ENCODE data around the gene PSMG4.
A peak's percentile ranks its signal among the peaks of the same experiment; 100 is the strongest.

PSMG4 gene

DNA sequence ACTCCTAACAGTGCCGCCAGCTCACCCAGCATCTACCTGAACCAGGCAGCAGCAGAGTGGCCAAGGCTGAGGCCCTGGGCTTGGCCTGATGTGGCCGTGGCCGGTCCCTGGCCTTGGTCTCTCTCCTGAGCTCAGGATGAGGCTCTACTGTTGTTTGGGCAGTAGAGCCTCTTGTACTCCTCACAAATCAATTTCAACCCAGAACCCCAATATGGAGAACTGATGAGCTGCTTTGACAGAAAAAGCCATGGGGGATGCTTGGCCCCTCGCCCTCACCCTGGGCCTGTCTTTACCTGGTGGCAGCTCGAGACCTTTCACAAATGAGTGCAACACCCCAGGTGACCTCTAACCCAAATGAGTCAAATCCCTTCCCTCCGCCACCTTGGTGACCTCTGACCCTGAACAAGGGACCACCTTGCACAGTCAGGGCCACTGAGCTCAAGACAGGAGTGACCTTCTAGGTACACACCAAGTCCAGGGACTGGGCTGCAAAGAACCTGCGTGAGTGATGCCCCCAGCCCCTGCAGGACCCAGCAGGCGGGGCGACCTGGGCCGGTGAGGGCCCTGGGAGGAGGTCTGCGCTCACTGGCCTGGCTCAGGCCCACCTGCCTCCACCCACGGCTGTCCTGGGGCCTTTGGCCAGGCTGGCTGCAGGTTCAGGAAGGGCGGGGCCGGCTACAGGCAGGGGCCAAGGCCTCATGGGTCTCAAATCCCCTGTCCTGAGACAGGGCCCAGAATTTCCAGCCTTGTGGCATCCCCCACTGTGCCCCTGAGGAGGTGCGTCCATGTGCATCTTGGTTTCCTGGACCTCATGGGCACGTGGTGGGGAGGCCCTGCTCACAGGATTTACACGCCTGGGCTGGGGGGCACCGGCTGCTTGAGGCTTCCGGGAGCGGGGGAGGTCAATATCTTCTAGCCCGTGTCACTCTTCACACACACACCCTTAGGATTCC lies 30.2 kb downstream of the PSMG4 start:
- no peak for DNase-seq (ENCODE audit: low read depth, low spot score)

DNA sequence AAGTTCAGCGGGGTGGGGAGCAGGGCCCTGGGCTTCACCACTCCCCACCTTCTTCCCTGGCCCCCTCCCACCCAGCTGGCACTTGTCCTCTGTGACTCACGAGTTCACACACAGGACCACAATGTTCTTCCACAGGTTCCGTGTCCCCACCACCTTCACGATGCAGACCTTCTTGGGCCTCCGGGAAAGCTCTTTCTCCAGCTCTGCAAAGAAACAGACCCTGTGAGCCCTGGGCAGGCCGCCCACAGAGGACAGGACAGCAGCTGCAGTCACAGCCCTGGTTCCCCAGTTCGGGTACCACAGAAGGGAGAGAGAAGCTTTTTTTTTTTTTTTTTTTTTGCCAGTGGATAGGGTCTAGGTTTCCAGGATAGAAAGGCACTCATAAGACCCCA lies 30.9 kb downstream of the PSMG4 start:
- no peak for DNase-seq (ENCODE audit: low read depth, low spot score)

DNA sequence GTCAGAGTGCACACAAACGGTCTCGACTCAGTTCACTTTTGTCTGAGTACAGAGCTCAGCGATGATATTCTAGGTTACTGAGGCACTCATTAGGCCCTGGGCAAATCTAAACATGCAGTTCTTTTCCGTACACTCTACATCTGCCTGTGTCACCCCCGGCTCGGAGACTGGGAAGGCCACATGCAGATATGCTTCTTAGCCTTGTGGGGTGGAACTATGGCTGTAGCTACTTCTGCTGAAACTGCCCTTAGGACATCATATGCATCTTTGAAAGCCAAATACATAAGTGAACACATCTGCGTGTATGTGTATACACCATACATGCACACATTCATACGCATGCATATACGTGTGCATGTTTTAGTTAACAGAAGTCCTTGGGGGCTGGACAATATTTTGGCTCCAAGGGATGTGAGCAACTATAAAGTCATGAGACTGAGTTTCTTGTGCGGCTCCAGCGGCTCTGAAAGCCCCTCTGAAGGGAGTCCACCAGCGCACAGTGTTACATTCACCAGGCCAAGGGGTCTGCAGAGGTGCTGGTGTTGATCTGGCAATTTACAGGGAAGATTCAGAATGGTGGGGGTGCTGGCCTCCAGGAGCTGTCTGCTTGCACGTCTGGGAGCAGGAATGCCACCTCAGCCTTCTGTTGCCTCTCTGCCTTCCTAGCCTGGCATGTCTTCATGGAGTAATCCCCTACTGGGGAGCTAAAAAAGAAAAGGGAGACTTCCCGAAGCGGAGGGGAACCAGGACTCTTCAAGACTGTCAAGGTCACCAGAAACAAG lies 31.6 kb downstream of the PSMG4 start:
- DNase-seq (ENCODE audit: low read depth, low spot score), result no peak

DNA sequence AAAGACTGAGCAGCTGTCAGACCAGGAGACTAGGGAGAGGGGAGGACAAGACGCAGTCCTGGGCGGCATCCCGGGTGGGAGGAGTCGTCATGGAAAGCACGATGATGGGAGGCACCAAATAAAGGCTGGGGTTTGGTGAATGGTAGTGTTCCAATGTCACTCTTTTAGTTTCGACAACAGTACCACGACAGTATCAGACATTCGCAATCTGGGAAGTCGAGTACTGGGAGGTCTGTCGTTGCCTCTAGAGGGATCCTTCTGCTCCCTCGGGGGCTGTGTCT lies 32.1 kb downstream of the PSMG4 start:
- DNase-seq (ENCODE audit: low read depth, low spot score), result no peak

DNA sequence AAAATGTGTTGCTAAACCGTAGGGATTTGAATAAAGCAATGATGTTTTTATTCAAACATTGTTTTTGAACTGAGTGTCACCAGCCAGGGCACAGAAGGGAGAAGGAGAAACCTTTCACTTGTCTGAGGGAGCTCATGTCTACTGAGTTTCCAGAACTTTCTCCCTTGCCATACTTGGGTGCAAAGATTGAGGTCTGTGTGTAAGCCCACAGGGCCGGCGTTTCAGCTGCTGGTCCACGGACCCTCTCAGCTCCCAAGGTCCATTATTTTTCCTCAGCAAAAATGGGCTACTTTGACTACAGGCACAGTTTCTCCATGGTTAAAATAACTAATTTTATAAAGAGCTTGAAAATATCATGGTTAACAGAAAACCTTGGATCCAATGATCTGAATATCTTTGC lies 32.6 kb downstream of the PSMG4 start:
- DNase-seq (ENCODE audit: low read depth, low spot score), result no peak

DNA sequence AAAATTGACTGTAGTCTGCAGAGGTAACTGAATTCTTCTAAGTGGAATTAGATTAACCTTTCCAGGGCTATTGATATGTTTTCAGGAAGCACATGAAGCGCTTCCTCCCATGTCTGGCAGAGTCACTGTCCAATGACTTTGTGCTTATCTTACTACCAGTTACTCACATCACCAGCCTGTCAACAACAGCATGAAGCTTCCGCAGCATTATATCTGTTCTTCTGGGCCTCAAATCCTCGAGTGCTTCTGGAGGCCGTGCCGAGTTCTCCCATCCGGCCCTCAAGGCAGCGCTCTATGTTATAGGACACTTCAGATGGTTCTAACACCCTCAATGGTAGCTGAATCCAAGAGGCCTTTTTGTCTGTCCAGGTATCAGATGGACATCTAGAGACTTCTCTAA lies 33.2 kb downstream of the PSMG4 start:
- DNase-seq (ENCODE audit: low read depth, low spot score), result no peak

DNA sequence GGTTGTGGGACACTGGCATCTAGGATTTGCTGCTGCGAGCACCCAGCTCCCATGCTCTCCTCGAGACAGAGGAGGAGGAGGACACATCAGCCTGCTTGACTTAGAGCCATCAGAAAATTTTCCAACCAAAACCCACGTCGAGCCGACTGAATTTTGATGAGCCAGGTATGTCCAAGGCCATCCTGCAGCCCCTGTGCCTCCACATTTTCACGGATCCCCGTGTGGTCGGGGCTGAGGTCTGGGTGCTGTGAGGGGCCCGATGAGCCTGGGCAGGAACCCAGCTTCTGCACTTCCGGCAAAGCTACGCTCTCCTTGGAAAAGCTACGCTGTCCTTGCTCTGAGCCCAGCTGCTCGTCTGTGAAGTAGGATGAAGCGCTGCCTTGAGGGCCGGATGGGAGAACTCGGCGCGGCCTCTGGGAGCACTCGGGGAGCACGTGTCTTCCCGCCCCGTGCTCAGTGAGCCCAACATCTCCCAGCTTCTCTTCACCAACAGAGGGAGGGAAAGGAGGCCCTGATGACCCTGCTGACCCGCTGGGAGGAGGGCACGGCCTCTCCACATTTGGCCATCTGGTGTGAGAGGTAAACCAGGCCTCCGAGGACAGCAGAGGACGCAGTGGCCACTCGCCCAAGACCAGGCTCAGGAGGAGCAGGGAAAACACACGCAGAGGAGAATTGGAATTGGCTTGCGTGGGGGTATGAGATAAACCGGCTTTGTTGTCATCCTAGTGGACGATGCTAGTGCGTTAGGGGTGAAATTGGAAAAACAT lies 33.9 kb downstream of the PSMG4 start:
- DNase-seq (ENCODE audit: low read depth, low spot score), result no peak

DNA sequence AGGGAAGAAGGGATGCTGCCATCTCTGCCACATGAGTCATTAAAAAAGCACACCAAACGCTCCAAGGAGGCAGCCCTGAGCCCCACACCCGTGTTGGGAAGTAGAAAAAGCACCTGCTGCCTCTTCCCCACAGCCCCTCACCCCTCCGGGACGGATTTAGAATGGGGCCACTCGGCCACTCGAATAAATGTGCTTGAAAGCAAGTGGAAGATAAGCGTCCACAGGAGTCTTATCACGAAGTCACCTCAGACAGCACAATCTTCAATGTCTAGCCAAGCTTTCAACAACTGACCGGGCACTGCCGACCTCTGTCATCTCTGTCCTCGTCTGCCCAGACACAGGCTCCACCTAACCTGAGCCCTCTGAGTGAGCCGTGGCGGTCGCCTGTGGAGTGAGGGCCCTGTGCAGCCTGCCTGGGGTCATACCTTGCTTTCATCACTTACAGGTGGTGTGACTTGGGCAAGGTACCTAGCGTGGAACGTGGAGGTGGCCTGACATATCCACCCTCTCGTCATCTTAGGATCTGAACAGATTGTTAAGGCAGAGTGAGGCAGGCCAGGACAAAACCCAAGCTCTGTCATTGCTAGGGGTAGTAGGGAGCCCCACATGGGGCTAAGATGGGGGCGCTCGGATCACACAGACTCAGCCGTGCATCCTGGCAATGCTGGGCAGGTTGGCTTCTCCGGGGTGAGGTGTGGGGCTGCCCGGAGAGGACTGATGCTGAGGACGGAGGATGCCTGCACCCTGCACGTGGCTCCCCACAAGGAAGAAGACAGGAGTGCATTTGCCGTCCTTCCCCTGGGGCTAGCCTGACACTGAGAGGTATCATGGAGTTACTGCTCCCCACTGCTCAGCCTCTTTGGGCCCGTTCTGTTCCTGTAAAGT lies 34.8 kb downstream of the PSMG4 start:
- DNase-seq (ENCODE audit: low read depth, low spot score), result no peak

DNA sequence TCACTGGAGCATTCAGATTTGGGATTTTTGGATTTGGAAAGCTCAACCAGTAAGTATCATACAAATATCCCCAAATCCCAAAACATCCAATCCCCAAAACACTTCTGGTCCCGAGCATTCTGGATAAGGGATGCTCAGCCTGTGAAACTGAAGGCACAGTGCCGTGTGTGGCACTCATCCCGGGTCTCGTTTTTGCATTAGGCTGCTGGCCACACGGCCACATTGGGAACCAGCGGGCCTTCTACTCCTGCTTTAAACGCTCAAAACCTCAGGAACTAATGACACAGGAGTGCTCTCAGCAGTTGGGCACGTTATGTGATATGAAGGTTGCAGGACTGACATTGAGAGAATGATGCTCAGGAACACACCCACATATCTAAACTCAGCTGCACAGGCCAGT lies 35.6 kb downstream of the PSMG4 start:
- no peak for DNase-seq (ENCODE audit: low read depth, low spot score)

DNA sequence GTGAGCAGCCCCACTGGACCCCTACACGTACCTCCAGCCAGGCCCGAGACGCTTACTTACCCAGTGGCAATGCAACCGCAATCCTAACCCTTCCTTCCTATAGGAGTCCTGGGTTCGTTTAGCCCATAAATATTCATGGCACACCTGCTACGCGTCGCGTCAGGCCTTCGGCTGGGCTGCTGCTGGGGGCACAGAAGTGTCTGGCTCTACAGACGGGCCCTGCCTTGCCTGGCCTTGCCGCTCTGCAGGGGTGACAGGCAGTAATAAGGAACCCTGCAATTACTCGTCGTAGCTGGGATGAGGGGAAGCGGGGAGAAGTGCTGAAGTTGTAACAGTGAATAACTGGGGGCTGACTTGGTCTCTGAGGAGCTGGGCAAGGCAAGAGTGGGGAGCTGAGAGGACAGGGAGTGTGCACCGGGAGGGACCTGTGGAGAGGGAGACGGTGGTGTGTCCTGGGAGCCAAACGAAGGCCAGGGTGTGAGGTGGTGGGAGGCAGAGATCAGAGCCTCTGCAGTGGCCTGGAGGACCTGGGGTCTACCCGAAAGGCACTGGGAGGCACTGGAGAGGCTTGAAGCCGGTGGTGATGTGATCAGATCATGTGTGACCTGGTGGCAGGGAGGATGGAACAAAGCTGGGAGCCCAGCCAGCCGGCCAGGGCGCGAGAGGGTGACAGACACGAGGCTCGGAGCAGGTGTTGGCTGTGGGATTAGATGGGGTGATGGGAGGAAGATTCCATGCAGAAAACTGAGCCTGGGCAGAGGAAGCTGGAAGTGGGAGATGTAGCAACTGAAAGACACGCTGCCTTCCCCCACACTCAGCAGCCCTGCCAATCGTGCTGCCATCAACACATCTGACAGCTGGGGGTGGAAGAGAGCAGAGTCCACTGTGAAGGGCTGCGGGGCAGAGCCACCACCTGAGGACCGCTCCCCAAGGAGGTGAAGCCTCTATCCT lies 36.4 kb downstream of the PSMG4 start:
- DNase-seq (ENCODE audit: low read depth, low spot score), result no peak

DNA sequence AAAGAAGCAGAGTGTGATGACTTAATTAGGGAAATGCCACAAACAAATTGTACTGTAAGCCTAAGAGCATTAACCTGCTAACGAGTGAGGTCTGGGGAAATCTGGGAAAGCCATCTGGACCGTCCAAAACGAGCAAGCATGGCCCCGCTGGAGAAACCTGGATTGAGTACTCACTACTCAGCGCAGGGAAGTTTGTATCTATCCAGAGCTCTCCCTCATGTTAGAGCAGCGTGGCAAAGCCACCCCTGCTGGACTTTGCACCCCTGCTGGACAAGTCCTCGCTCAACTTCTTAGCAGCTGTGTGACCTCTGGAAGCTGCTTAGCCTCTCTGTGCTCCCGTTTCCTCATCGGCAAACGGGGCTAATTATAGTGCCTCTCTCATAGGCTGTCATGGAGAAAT lies 37.3 kb downstream of the PSMG4 start:
- DNase-seq (ENCODE audit: low read depth, low spot score), result no peak

DNA sequence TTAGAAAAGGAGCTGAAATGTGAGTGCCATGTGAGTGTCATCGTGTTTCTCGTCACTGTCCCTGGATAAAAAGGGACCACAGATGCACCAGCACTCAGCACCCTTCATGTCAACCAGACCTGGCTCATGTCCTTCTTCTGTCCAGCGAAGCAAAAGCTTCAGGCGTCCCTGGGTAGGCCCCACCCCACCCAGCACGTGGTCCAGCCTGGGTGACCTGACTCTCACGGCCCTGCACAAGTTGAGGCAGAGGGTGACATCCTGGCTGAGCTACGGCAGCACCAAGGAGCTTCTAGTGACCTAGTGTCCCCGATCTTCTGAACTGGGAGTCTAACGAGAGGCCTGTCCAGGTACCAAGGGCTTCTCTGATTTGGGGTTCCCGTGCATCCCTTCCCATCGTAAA lies 37.8 kb downstream of the PSMG4 start:
- no peak for DNase-seq (ENCODE audit: low read depth, low spot score)

DNA sequence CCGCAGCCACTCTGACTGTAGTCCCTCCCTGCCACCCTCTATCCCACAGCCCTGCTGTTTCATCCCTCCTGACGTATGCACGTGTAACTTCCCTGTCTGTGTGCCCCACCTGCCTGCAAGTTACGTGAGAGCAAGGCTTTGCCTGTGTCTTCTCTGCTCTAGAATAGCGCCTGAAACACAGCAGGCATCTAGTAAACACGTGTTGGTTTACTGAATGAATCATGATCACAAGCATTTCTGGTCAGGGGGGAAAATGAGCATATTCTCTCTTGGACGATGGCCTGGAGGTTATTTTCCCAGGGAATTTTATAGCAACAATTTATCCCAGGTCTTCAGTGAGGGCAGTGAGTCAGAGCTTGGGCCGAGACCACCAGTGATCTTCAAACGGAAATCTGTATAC lies 38.3 kb downstream of the PSMG4 start:
- DNase-seq (ENCODE audit: low read depth, low spot score), result peak; percentile 86

DNA sequence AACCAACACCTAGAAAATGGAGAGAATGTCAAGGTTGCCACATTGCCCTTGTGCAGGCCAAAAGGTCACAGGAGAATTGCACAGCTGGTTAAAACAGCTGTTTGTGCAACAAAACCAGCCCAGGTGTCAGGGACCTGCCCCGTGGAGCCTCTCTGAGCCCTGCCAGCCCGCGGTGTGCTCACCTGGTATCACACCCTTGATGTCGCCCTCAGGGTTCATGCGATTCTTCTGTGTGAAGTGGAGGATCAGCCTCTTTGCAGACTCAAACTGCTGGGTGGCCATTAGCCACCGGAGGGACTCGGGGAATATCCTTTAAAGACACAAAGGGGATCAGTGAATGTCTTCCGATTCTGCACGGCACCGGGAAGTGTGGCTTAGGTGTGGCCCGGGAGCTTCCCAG lies 39.2 kb downstream of the PSMG4 start:
- no peak for DNase-seq (ENCODE audit: low read depth, low spot score)

DNA sequence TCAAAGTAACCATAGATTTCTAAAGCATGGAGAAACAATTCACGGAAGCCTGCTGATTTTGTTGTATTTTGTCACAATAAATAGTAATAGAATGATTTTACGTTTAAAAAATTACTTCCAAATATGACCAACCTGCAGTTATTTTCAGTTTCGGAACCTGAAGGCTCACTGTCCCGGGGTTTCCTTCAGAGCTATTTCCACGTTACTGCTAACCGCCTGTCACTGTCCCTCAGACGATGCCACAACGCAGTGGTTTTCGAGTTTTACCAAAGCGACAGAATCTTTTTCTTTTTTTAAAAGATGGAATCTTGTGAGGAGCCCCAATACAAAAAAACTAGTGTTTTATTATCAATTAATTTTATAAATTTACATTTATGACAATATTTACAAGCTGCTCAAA lies 40.5 kb downstream of the PSMG4 start:
- no peak for DNase-seq (ENCODE audit: low read depth, low spot score)

DNA sequence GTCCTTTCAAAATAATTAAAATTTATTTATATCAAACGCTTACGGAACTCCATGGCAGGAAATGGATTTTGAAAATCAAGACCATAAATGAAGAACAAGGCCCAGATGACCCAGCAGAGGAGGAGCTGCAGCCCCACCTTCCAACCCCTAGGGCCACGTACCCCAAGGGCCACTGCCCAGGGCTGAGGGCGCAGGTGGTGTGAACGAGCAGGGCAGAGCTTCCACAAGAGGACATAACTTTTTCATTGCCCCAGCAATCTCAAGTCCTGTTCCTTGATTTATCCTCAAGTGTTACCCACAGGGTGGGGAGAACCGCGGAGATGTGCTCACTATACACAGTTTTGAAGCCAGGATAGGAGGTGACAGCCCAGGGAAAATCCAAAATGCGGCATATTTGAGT lies 42.8 kb downstream of the PSMG4 start:
- DNase-seq (ENCODE audit: low read depth, low spot score), result no peak

DNA sequence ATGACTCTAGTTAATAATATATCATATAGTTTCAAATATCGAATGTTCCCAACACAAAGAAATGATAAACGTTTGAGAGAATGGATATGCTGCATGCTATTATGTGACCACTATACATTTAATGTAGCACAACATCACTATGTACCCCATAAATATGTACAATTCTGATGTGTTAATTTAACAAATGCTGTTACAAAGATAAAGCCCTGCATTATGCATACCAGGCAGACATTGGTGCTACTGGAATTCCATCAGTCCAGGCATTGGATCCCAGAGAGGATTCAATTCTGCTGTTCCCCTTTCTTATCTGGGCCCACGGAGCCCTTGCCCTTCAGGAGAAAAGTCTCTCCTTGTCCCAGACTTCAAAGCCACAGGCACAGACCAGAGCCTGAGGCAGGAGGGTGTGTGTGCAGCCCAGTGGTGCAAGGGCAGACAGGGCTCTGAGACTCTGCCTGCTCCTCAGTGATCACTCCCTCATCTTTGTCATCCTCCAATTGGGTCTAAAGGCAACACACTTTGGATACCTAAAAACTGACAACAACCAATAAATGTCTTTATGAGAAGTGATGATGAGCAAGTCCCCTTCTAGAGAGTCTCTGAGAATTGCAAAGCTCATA lies 45.2 kb downstream of the PSMG4 start:
- no peak for DNase-seq (ENCODE audit: low read depth, low spot score)

DNA sequence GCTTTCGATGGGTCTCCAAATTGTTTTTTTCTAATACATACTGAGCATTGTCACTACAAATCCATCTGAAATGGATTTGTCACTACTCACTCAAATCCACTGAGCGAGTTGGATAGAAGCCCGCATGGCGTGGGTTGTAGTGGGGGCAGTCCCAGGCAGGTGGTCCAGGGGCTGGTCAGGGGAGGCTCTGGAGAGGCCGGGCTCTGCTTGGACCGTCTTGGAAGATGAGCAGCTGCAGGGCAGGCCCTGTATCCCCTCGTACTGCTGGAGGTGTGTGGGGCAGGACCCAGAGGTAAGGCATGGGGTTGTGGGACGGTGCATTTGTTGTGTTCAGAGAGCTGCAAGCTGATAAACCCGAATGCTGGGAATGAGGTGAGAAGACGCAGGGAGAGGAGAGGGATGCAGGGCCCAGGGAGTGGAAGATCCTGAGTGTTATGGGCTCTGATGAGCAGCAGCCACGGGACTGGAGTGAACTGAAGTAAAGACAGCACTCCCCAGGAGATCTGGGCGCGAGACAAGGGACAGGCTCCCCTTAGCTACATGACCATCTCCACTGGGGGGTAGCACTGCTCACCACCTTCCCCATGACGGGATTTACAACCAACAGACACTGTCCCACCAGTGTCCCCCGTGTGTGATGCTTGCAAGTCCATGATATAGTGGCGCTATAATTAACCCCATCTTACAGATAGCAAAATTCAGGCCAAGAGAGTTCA lies 45.9 kb downstream of the PSMG4 start:
- DNase-seq (ENCODE audit: low read depth, low spot score), result no peak

DNA sequence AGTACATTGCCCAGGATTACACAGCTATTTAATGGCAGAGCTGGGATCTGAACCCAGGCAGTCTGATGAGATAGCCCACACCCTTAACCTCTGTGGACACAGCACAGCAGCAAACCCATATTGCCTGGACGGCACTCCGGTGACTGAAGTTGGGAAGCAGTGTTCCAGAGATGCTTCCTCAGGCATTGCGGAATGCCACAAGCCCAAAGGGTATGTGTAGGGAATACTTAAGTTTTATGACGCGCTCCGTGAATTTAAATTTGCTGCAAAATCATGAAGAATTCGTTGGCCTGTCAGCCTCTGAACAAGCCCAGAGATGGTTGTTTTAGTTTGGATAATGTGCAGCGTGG lies 46.4 kb downstream of the PSMG4 start:
- DNase-seq (ENCODE audit: low read depth, low spot score), result no peak
